Measurements from ENCODE around the gene ACBD4.
"Not testable (repeated sequence)": the region's sequence is repeated elsewhere in the genome, so short reads cannot be mapped to it uniquely, and the experiment has no call there.

Gene ACBD4

GRCh38 chr17:45120558-45120957 lies 14.9 kb upstream of the ACBD4 start:
- H3K9me3 ChIP-seq (ENCODE audit: insufficient read depth, low read length), result no peaks in the 10 kb centered on the region
- no peak overlapping the region for H3K4me3 ChIP-seq (ENCODE audit: low read length)
- no peaks in the 10 kb centered on the region for H3K79me2 ChIP-seq (ENCODE audit: low read length)
- H3K9ac ChIP-seq (ENCODE audit: low read length), result no peak overlapping the region
- H3K36me3 ChIP-seq (replicated peaks; ENCODE audit: low read depth, low read length), result no peaks in the 10 kb centered on the region
- TF ChIP-seq CTCF (IDR thresholded peaks at IDR 0.05; ENCODE audit: low read depth, low read length) (no peak), EZH2phosphoT487 (IDR thresholded peaks at IDR 0.05; ENCODE audit: low read depth) (no peak)
- no peak overlapping the region for H2AFZ ChIP-seq (ENCODE audit: low read depth, low read length)
- no peak overlapping the region for H3K4me2 ChIP-seq (ENCODE audit: low read length)
- peaks cover 4% of the 10 kb centered on the region; the same call in 1 of the 2 replicates for H3K4me1 ChIP-seq (ENCODE audit: low read length)
- no peaks in the 10 kb centered on the region for H3K27me3 ChIP-seq (ENCODE audit: low read depth, low read length)
- no peaks in the 10 kb centered on the region for H4K20me1 ChIP-seq (ENCODE audit: insufficient read depth, low read length)
- H3K27ac ChIP-seq (ENCODE audit: low read length), result no peak overlapping the region

- no peaks in the 10 kb centered on the region for H3K36me3 ChIP-seq (replicated peaks; ENCODE audit: low read depth, low read length)
- no peak overlapping the region for H3K9ac ChIP-seq (ENCODE audit: low read length)
- H3K4me3 ChIP-seq (ENCODE audit: low read length), result no peak overlapping the region
- H3K4me2 ChIP-seq (ENCODE audit: low read length), result no peak overlapping the region
- no peaks in the 10 kb centered on the region for H3K9me3 ChIP-seq (ENCODE audit: insufficient read depth, low read length)
- peaks cover 4% of the 10 kb centered on the region; the same call in 1 of the 2 replicates for H3K4me1 ChIP-seq (ENCODE audit: low read length)
- no peak overlapping the region for H3K27ac ChIP-seq (ENCODE audit: low read length)
- H4K20me1 ChIP-seq (ENCODE audit: insufficient read depth, low read length), result no peaks in the 10 kb centered on the region
- TF ChIP-seq EZH2phosphoT487 (IDR thresholded peaks at IDR 0.05; ENCODE audit: low read depth) (no peak), CTCF (IDR thresholded peaks at IDR 0.05; ENCODE audit: low read depth, low read length) (no peak)
- H2AFZ ChIP-seq (ENCODE audit: low read depth, low read length), result no peak overlapping the region
- H3K27me3 ChIP-seq (ENCODE audit: low read depth, low read length), result no peaks in the 10 kb centered on the region
- H3K79me2 ChIP-seq (ENCODE audit: low read length), result no peaks in the 10 kb centered on the region
These were observed 14.4 kb upstream of the ACBD4 start for GRCh38 chr17:45121055-45121454.

- no peak overlapping the region for H3K4me3 ChIP-seq (ENCODE audit: low read length)
- no peaks in the 10 kb centered on the region for H3K36me3 ChIP-seq (replicated peaks; ENCODE audit: low read depth, low read length)
- no peaks in the 10 kb centered on the region for H3K79me2 ChIP-seq (ENCODE audit: low read length)
- no peaks in the 10 kb centered on the region for H4K20me1 ChIP-seq (ENCODE audit: insufficient read depth, low read length)
- TF ChIP-seq CTCF (IDR thresholded peaks at IDR 0.05; ENCODE audit: low read depth, low read length) (no peak), EZH2phosphoT487 (IDR thresholded peaks at IDR 0.05; ENCODE audit: low read depth) (no peak)
- H3K9ac ChIP-seq (ENCODE audit: low read length), result no peak overlapping the region
- no peak overlapping the region for H2AFZ ChIP-seq (ENCODE audit: low read depth, low read length)
- H3K27ac ChIP-seq (ENCODE audit: low read length), result no peak overlapping the region
- H3K4me1 ChIP-seq (ENCODE audit: low read length), result peaks cover 4% of the 10 kb centered on the region; the same call in 1 of the 2 replicates
- H3K4me2 ChIP-seq (ENCODE audit: low read length), result no peak overlapping the region
- H3K27me3 ChIP-seq (ENCODE audit: low read depth, low read length), result no peaks in the 10 kb centered on the region
- H3K9me3 ChIP-seq (ENCODE audit: insufficient read depth, low read length), result no peaks in the 10 kb centered on the region
These were observed 12.3 kb upstream of the ACBD4 start for GRCh38 chr17:45123076-45123770.

- TF ChIP-seq CTCF (IDR thresholded peaks at IDR 0.05; ENCODE audit: low read depth, low read length) (no peak), EZH2phosphoT487 (IDR thresholded peaks at IDR 0.05; ENCODE audit: low read depth) (no peak)
- Histone ChIP-seq H3K27me3 (ENCODE audit: low read depth, low read length) (no peaks in the 10 kb centered on the region), H3K4me3 (ENCODE audit: low read length) (no peak overlapping the region), H3K79me2 (ENCODE audit: low read length) (no peaks in the 10 kb centered on the region), H3K27ac (ENCODE audit: low read length) (no peak overlapping the region), H3K4me1 (ENCODE audit: low read length) (peaks cover 4% of the 10 kb centered on the region; the same call in 1 of the 2 replicates), H2AFZ (ENCODE audit: low read depth, low read length) (no peak overlapping the region), H3K4me2 (ENCODE audit: low read length) (no peak overlapping the region), H3K9ac (ENCODE audit: low read length) (no peak overlapping the region), H3K9me3 (ENCODE audit: insufficient read depth, low read length) (no peaks in the 10 kb centered on the region), H3K36me3 (replicated peaks; ENCODE audit: low read depth, low read length) (no peaks in the 10 kb centered on the region), H4K20me1 (ENCODE audit: insufficient read depth, low read length) (no peaks in the 10 kb centered on the region)
These were observed 11.3 kb upstream of the ACBD4 start for GRCh38 chr17:45123930-45124796.

- not testable (repeated sequence) for H3K4me1 ChIP-seq (ENCODE audit: low read length); H2AFZ ChIP-seq (ENCODE audit: low read depth, low read length); H3K36me3 ChIP-seq (replicated peaks; ENCODE audit: low read depth, low read length); H3K9ac ChIP-seq (ENCODE audit: low read length); H3K9me3 ChIP-seq (ENCODE audit: insufficient read depth, low read length); H4K20me1 ChIP-seq (ENCODE audit: insufficient read depth, low read length); H3K4me2 ChIP-seq (ENCODE audit: low read length); H3K27me3 ChIP-seq (ENCODE audit: low read depth, low read length); H3K79me2 ChIP-seq (ENCODE audit: low read length); H3K4me3 ChIP-seq (ENCODE audit: low read length); H3K27ac ChIP-seq (ENCODE audit: low read length)
These were observed 10.7 kb upstream of the ACBD4 start for GRCh38 chr17:45124797-45125122.

Data from OCI-LY3 (cell line).